ENCODE data around the gene VAT1L. TPM values are rescaled to one million over a fixed set of nuclear protein-coding genes. Genes with fewer than 3 reads are reported as not detected.

VAT1L gene
- polyA plus RNA-seq, 3 donors from 2014 or later: not detected

- Mint-ChIP-seq H3K4me1 (no peaks in the 10 kb centered on the region), H3K27me3 (ENCODE audit: low read depth in 3 of 3) (peaks cover 0 to 6% (median 0%) of the 10 kb centered on the region in 3 donors), H3K27ac (no peak overlapping the region), H3K36me3 (no peaks in the 10 kb centered on the region), H3K9me3 (no peaks in the 10 kb centered on the region), H3K4me3 (no peak overlapping the region)
- DNase-seq: no peak
Measured at GRCh38 chr16:77762262-77762661, 26.1 kb upstream of the VAT1L start.

GRCh38 chr16:77763994-77764393 lies 24.4 kb upstream of the VAT1L start:
- Mint-ChIP-seq H3K36me3 (no peaks in the 10 kb centered on the region), H3K4me3 (no peak overlapping the region), H3K27me3 (ENCODE audit: low read depth in 3 of 3) (peaks cover 0 to 3% (median 2%) of the 10 kb centered on the region in 3 donors), H3K4me1 (no peaks in the 10 kb centered on the region), H3K27ac (no peak overlapping the region), H3K9me3 (no peaks in the 10 kb centered on the region)
- DNase-seq: no peak

- Mint-ChIP-seq H3K27me3 (ENCODE audit: low read depth in 3 of 3) (peaks cover 0 to 6% (median 2%) of the 10 kb centered on the region in 3 donors), H3K27ac (no peak overlapping the region), H3K9me3 (no peaks in the 10 kb centered on the region), H3K36me3 (no peaks in the 10 kb centered on the region), H3K4me1 (no peaks in the 10 kb centered on the region), H3K4me3 (no peak overlapping the region)
- no peak for DNase-seq
Measured at GRCh38 chr16:77767211-77767610, 21.2 kb upstream of the VAT1L start.

GRCh38 chr16:77767826-77768225 lies 20.5 kb upstream of the VAT1L start:
- Mint-ChIP-seq H3K9me3 (no peaks in the 10 kb centered on the region), H3K36me3 (no peaks in the 10 kb centered on the region), H3K4me3 (no peak overlapping the region), H3K27ac (no peak overlapping the region), H3K4me1 (no peaks in the 10 kb centered on the region), H3K27me3 (ENCODE audit: low read depth in 3 of 3) (peaks cover 0 to 6% (median 2%) of the 10 kb centered on the region in 3 donors)
- DNase-seq: no peak

- no peak overlapping the region for H3K27ac Mint-ChIP-seq
Measured at GRCh38 chr16:77775911-77776909, 12.2 kb upstream of the VAT1L start.

GRCh38 chr16:77777745-77778144 lies 10.6 kb upstream of the VAT1L start:
- Mint-ChIP-seq H3K27ac (no peak overlapping the region), H3K9me3 (no peaks in the 10 kb centered on the region), H3K27me3 (ENCODE audit: low read depth in 3 of 3) (peaks cover 2 to 12% (median 3%) of the 10 kb centered on the region in 3 donors), H3K4me3 (no peak overlapping the region), H3K36me3 (no peaks in the 10 kb centered on the region), H3K4me1 (no peaks in the 10 kb centered on the region)
- no peak for DNase-seq

More at GRCh38 chr16:77775911-77776909, 12.2 kb upstream of the VAT1L start:
- Mint-ChIP-seq H3K4me3 (no peak overlapping the region), H3K4me1 (no peaks in the 10 kb centered on the region), H3K9me3 (no peaks in the 10 kb centered on the region), H3K27me3 (ENCODE audit: low read depth in 3 of 3) (peaks cover 2 to 12% (median 3%) of the 10 kb centered on the region in 3 donors), H3K36me3 (no peaks in the 10 kb centered on the region)
- no peak for DNase-seq

GRCh38 chr16:77780378-77780837 lies 8.0 kb upstream of the VAT1L start:
- DNase-seq: no peak
- Mint-ChIP-seq H3K4me3 (no peak overlapping the region), H3K27ac (no peak overlapping the region), H3K4me1 (no peaks in the 10 kb centered on the region), H3K9me3 (no peaks in the 10 kb centered on the region), H3K27me3 (ENCODE audit: low read depth in 3 of 3) (peaks cover 1 to 11% (median 5%) of the 10 kb centered on the region in 3 donors), H3K36me3 (no peaks in the 10 kb centered on the region)

- no peak overlapping the region for H3K4me3 Mint-ChIP-seq
- no peaks in the 10 kb centered on the region for H3K4me1 Mint-ChIP-seq
- H3K27ac Mint-ChIP-seq: no peak overlapping the region
- peaks cover 1 to 12% (median 5%) of the 10 kb centered on the region in 3 donors for H3K27me3 Mint-ChIP-seq (ENCODE audit: low read depth in 3 of 3)
- no peak for DNase-seq
- H3K36me3 Mint-ChIP-seq: no peaks in the 10 kb centered on the region
- no peaks in the 10 kb centered on the region for H3K9me3 Mint-ChIP-seq
Measured at GRCh38 chr16:77781091-77781490, 7.3 kb upstream of the VAT1L start.

- Mint-ChIP-seq H3K27me3 (ENCODE audit: low read depth in 3 of 3) (peaks cover 6 to 20% (median 9%) of the 10 kb centered on the region in 3 donors), H3K36me3 (no peaks in the 10 kb centered on the region), H3K9me3 (no peaks in the 10 kb centered on the region), H3K4me3 (no peak overlapping the region), H3K4me1 (peaks cover 0 to 1% of the 10 kb centered on the region in 2 donors), H3K27ac (no peak overlapping the region)
- DNase-seq: no peak
Measured at GRCh38 chr16:77782694-77783093, 5.7 kb upstream of the VAT1L start.

- no peak for DNase-seq
- no peak overlapping the region for H3K4me3 Mint-ChIP-seq
- H3K4me1 Mint-ChIP-seq: peaks cover 0 to 8% of the 10 kb centered on the region in 2 donors
- H3K27ac Mint-ChIP-seq: no peak overlapping the region
- H3K36me3 Mint-ChIP-seq: no peaks in the 10 kb centered on the region
- no peaks in the 10 kb centered on the region for H3K9me3 Mint-ChIP-seq
- H3K27me3 Mint-ChIP-seq (ENCODE audit: low read depth in 3 of 3): peaks cover 6 to 24% (median 15%) of the 10 kb centered on the region in 3 donors
Measured at GRCh38 chr16:77784441-77785372, 3.7 kb upstream of the VAT1L start.

- Mint-ChIP-seq H3K4me3 (no peak overlapping the region), H3K9me3 (no peaks in the 10 kb centered on the region), H3K27ac (no peak overlapping the region), H3K36me3 (no peaks in the 10 kb centered on the region), H3K27me3 (ENCODE audit: low read depth in 3 of 3) (peaks cover 5 to 28% (median 15%) of the 10 kb centered on the region in 3 donors), H3K4me1 (peaks cover 0 to 8% of the 10 kb centered on the region in 2 donors)
- no peak for DNase-seq
Measured at GRCh38 chr16:77785373-77785764, 3.0 kb upstream of the VAT1L start.

- Mint-ChIP-seq H3K9me3 (no peaks in the 10 kb centered on the region), H3K27ac (no peak overlapping the region), H3K4me1 (peaks cover 0 to 8% of the 10 kb centered on the region in 2 donors), H3K27me3 (ENCODE audit: low read depth in 3 of 3) (peaks cover 9 to 28% (median 15%) of the 10 kb centered on the region in 3 donors), H3K4me3 (no peak overlapping the region), H3K36me3 (no peaks in the 10 kb centered on the region)
- no peak for DNase-seq
Measured at GRCh38 chr16:77786186-77786847, 2.0 kb upstream of the VAT1L start.

GRCh38 chr16:77787452-77787851 lies 912 bp upstream of the VAT1L start:
- no peak for DNase-seq
- Mint-ChIP-seq H3K4me1 (peaks cover 0 to 8% of the 10 kb centered on the region in 2 donors), H3K4me3 (peak overlapping the region in 1 of 5 donors; percentile 15), H3K27ac (no peak overlapping the region), H3K36me3 (no peaks in the 10 kb centered on the region), H3K27me3 (ENCODE audit: low read depth in 3 of 3) (peaks cover 9 to 32% (median 15%) of the 10 kb centered on the region in 3 donors), H3K9me3 (no peaks in the 10 kb centered on the region)
